ENCODE data around the gene XXYLT1.

The XXYLT1 gene

DNA sequence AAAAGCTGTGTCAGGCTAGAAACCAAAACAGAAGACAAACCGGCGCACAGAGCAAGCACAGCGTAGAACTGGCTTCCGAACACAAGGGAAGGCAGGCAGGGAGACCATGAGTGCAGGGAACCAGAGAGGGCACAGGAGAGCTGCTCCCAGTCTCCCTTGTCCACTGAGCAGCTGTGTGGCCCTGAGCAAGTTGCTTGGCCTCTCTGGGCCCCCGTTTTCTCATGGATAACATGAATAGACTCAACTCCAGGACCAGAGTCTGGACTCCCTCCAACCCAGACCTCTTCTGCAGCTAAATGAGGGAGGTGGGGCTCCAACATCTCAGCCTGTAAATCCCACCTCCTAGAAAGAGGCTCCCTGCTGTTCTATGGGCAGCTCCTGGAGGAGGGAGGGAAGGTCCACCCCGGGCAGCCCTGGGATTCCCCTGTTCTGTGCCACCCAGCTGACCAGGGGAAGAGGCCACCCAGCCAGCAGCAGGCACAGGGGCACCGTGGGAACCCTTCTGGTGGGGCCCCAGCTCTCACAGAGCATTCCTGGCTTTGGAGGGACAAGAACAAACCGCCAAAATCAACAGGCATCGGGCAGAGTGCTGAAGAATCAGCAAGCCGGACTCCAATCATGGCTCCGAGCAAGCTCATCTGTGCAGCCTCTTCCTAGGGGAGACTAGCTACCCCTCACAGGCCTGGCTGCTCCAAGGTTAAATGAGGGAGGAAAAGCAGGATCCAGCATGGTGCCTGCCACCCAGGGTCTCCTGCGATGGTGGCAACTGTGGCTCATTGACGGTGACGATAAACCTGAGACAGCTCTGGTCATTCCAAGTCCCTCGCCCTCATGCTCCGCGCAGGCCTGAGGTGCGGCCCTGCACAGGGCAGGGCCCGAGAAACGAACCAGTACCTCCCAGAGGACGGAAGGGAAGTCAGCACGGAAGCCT, 15.1 kb downstream of the XXYLT1 start:
- H3K4me1 ChIP-seq (ENCODE audit: insufficient read depth, insufficient read length): peaks cover 28% of the 10 kb centered on the region
- TF ChIP-seq YY1 (IDR thresholded peaks at IDR 0.05; ENCODE audit: insufficient read depth, insufficient read length): no peak
- TF ChIP-seq SUZ12 (IDR thresholded peaks at IDR 0.05; ENCODE audit: extremely low read depth, insufficient read depth, insufficient read length): no peak
- no peak for TF ChIP-seq ZNF274 (IDR thresholded peaks at IDR 0.05; ENCODE audit: low read depth, low read length)

GRCh38 chr3:195255176-195255500, 15.8 kb downstream of the XXYLT1 start:
- no peaks in the 10 kb centered on the region for H3K9me3 ChIP-seq (ENCODE audit: insufficient read depth, low read length)
- no peak for TF ChIP-seq ZNF274 (IDR thresholded peaks at IDR 0.05; ENCODE audit: low read depth, low read length)
- no peak for TF ChIP-seq SUZ12 (IDR thresholded peaks at IDR 0.05; ENCODE audit: extremely low read depth, insufficient read depth, insufficient read length)
- H3K9ac ChIP-seq (ENCODE audit: insufficient read length, low read depth): peak overlapping the region; percentile 46
- H3K36me3 ChIP-seq (ENCODE audit: insufficient read depth, insufficient read length, low read length): peaks cover 31% of the 10 kb centered on the region
- H3K27me3 ChIP-seq (ENCODE audit: insufficient read depth, insufficient read length): no peaks in the 10 kb centered on the region
- no peak overlapping the region for H3K4me3 ChIP-seq (ENCODE audit: insufficient read length, low read depth)
- H3K4me1 ChIP-seq (ENCODE audit: insufficient read depth, insufficient read length): peaks cover 25% of the 10 kb centered on the region
- no peak for DNase-seq (ENCODE audit: low read depth, low spot score)

More for the DNA sequence above, 15.1 kb downstream of the XXYLT1 start:
- H3K27me3 ChIP-seq (ENCODE audit: insufficient read depth, insufficient read length): no peaks in the 10 kb centered on the region
- DNase-seq (ENCODE audit: low read depth, low spot score): no peak
- no peaks in the 10 kb centered on the region for H3K9me3 ChIP-seq (ENCODE audit: insufficient read depth, low read length)
- no peak overlapping the region for H3K4me3 ChIP-seq (ENCODE audit: insufficient read length, low read depth)
- peak overlapping the region; percentile 46 for H3K9ac ChIP-seq (ENCODE audit: insufficient read length, low read depth)
- H3K36me3 ChIP-seq (ENCODE audit: insufficient read depth, insufficient read length, low read length): peaks cover 31% of the 10 kb centered on the region

GRCh38 chr3:195254454-195255175, 16.3 kb downstream of the XXYLT1 start:
- Histone ChIP-seq H3K36me3 (ENCODE audit: insufficient read depth, insufficient read length, low read length) (peaks cover 35% of the 10 kb centered on the region), H3K9ac (ENCODE audit: insufficient read length, low read depth) (peak overlapping the region; percentile 46), H3K27me3 (ENCODE audit: insufficient read depth, insufficient read length) (no peaks in the 10 kb centered on the region), H3K9me3 (ENCODE audit: insufficient read depth, low read length) (no peaks in the 10 kb centered on the region), H3K4me3 (ENCODE audit: insufficient read length, low read depth) (no peak overlapping the region), H3K4me1 (ENCODE audit: insufficient read depth, insufficient read length) (peaks cover 25% of the 10 kb centered on the region)
- no peak for TF ChIP-seq SUZ12 (IDR thresholded peaks at IDR 0.05; ENCODE audit: extremely low read depth, insufficient read depth, insufficient read length)
- TF ChIP-seq ZNF274 (IDR thresholded peaks at IDR 0.05; ENCODE audit: low read depth, low read length): no peak
- TF ChIP-seq YY1 (IDR thresholded peaks at IDR 0.05; ENCODE audit: insufficient read depth, insufficient read length): no peak
- no peak for DNase-seq (ENCODE audit: low read depth, low spot score)

- Histone ChIP-seq H3K36me3 (ENCODE audit: insufficient read depth, insufficient read length, low read length) (peaks cover 41% of the 10 kb centered on the region), H3K4me1 (ENCODE audit: insufficient read depth, insufficient read length) (peaks cover 25% of the 10 kb centered on the region), H3K9me3 (ENCODE audit: insufficient read depth, low read length) (no peaks in the 10 kb centered on the region), H3K9ac (ENCODE audit: insufficient read length, low read depth) (peak overlapping the region; percentile 33), H3K27me3 (ENCODE audit: insufficient read depth, insufficient read length) (no peaks in the 10 kb centered on the region), H3K4me3 (ENCODE audit: insufficient read length, low read depth) (no peak overlapping the region)
- no peak for DNase-seq (ENCODE audit: low read depth, low spot score)
- TF ChIP-seq YY1 (IDR thresholded peaks at IDR 0.05; ENCODE audit: insufficient read depth, insufficient read length): no peak
- TF ChIP-seq SUZ12 (IDR thresholded peaks at IDR 0.05; ENCODE audit: extremely low read depth, insufficient read depth, insufficient read length): no peak
- no peak for TF ChIP-seq ZNF274 (IDR thresholded peaks at IDR 0.05; ENCODE audit: low read depth, low read length)
Observed at GRCh38 chr3:195253923-195254432, 17.0 kb downstream of the XXYLT1 start.

- H3K27me3 ChIP-seq (ENCODE audit: insufficient read depth, insufficient read length): no peaks in the 10 kb centered on the region
- TF ChIP-seq YY1 (IDR thresholded peaks at IDR 0.05; ENCODE audit: insufficient read depth, insufficient read length): no peak
- peaks cover 25% of the 10 kb centered on the region for H3K4me1 ChIP-seq (ENCODE audit: insufficient read depth, insufficient read length)
- H3K36me3 ChIP-seq (ENCODE audit: insufficient read depth, insufficient read length, low read length): peaks cover 50% of the 10 kb centered on the region
- no peaks in the 10 kb centered on the region for H3K9me3 ChIP-seq (ENCODE audit: insufficient read depth, low read length)
- H3K9ac ChIP-seq (ENCODE audit: insufficient read length, low read depth): no peak overlapping the region
- H3K4me3 ChIP-seq (ENCODE audit: insufficient read length, low read depth): no peak overlapping the region
- DNase-seq (ENCODE audit: low read depth, low spot score): no peak
Observed at GRCh38 chr3:195251336-195252065, 19.5 kb downstream of the XXYLT1 start.

- no peak for TF ChIP-seq ZNF274 (IDR thresholded peaks at IDR 0.05; ENCODE audit: low read depth, low read length)
- no peak for TF ChIP-seq SUZ12 (IDR thresholded peaks at IDR 0.05; ENCODE audit: extremely low read depth, insufficient read depth, insufficient read length)
- no peak for TF ChIP-seq YY1 (IDR thresholded peaks at IDR 0.05; ENCODE audit: insufficient read depth, insufficient read length)
- H3K4me3 ChIP-seq (ENCODE audit: insufficient read length, low read depth): no peak overlapping the region
- no peaks in the 10 kb centered on the region for H3K9me3 ChIP-seq (ENCODE audit: insufficient read depth, low read length)
- no peak overlapping the region for H3K9ac ChIP-seq (ENCODE audit: insufficient read length, low read depth)
- no peak for DNase-seq (ENCODE audit: low read depth, low spot score)
- H3K36me3 ChIP-seq (ENCODE audit: insufficient read depth, insufficient read length, low read length): peaks cover 48% of the 10 kb centered on the region
- H3K27me3 ChIP-seq (ENCODE audit: insufficient read depth, insufficient read length): no peaks in the 10 kb centered on the region
- peaks cover 25% of the 10 kb centered on the region for H3K4me1 ChIP-seq (ENCODE audit: insufficient read depth, insufficient read length)
Observed at GRCh38 chr3:195250473-195251251, 20.3 kb downstream of the XXYLT1 start.
